H9 (cell line): ENCODE results near the gene ZNF175. TPM values are rescaled to one million over a fixed set of nuclear protein-coding genes. Genes with fewer than 3 reads are reported as not detected.

Experiments
- DNase-seq: peaks from one replicate; pipeline ENCODE4 v3.0.0-alpha.2; 2017
- H2AFZ ChIP-seq: one replicate; pipeline ENCODE4 v1.6.1; 2013; ENCODE audit warnings: mild to moderate bottlenecking, low read length, control low read depth, moderate library complexity
- H2AK5ac ChIP-seq: 2 replicates; pipeline ENCODE4 v1.6.1; 2013; ENCODE audit warnings: low read length, control low read depth, mixed read lengths; ENCODE audit not compliant: insufficient read length
- H2BK120ac ChIP-seq: one replicate; pipeline ENCODE4 v1.6.1; 2013; ENCODE audit warnings: low read depth, mild to moderate bottlenecking, low read length, control low read depth, inconsistent platforms; ENCODE audit not compliant: poor library complexity, severe bottlenecking
- H2BK12ac ChIP-seq: 2 replicates; pipeline ENCODE4 v1.6.1; 2013; ENCODE audit warnings: low read length, control low read depth, mixed read lengths, low read depth; ENCODE audit not compliant: insufficient read length
- H2BK15ac ChIP-seq: 2 replicates; pipeline ENCODE4 v1.6.1; 2013; ENCODE audit warnings: low read depth, low read length, control low read depth
- H2BK20ac ChIP-seq: one replicate; pipeline ENCODE4 v1.6.1; 2013; ENCODE audit warnings: low read depth, mild to moderate bottlenecking, low read length, control low read depth, inconsistent platforms; ENCODE audit not compliant: poor library complexity, severe bottlenecking
- H2BK5ac ChIP-seq: 2 replicates; pipeline ENCODE4 v1.6.1; 2013; ENCODE audit warnings: low read length, control low read depth, mixed read lengths; ENCODE audit not compliant: insufficient read length
- H3K14ac ChIP-seq: 2 replicates; pipeline ENCODE4 v1.6.1; 2013; ENCODE audit warnings: low read length, control low read depth; ENCODE audit not compliant: insufficient read depth
- H3K18ac ChIP-seq: 2 replicates; pipeline ENCODE4 v1.6.1; 2013; ENCODE audit warnings: low read depth, mild to moderate bottlenecking, mixed read lengths, low read length, control low read depth; ENCODE audit not compliant: insufficient read length
- H3K23ac ChIP-seq: 2 replicates; pipeline ENCODE4 v1.6.1; 2013; ENCODE audit warnings: low read length, control low read depth, mixed read lengths, low read depth; ENCODE audit not compliant: insufficient read length
- H3K23me2 ChIP-seq: 2 replicates; pipeline ENCODE4 v1.6.1; 2013; ENCODE audit warnings: low read depth, mild to moderate bottlenecking, mixed read lengths, low read length, control low read depth; ENCODE audit not compliant: insufficient read length, poor library complexity, severe bottlenecking
- H3K27ac ChIP-seq: 2 replicates; pipeline ENCODE4 v1.5.1; 2013; ENCODE audit warnings: low read length, control low read depth, mixed read lengths, low read depth; ENCODE audit not compliant: insufficient read length
- H3K27me3 ChIP-seq: 2 replicates; pipeline ENCODE4 v1.6.1; 2013; ENCODE audit warnings: low read length, control low read depth, inconsistent platforms; ENCODE audit not compliant: insufficient read depth
- H3K4ac ChIP-seq: 2 replicates; pipeline ENCODE4 v1.6.1; 2013; ENCODE audit warnings: low read depth, mild to moderate bottlenecking, control low read depth, inconsistent platforms, low read length, moderate library complexity
- H3K4me1 ChIP-seq: 2 replicates; pipeline ENCODE4 v1.6.1; 2013; ENCODE audit warnings: low read length, control low read depth, inconsistent platforms; ENCODE audit not compliant: insufficient read depth
- H3K4me2 ChIP-seq: 2 replicates; pipeline ENCODE4 v1.6.1; 2013; ENCODE audit warnings: low read length, control low read depth, mixed read lengths; ENCODE audit not compliant: insufficient read length, insufficient read depth
- H3K56ac ChIP-seq: 2 replicates; pipeline ENCODE4 v1.6.1; 2013; ENCODE audit warnings: low read depth, mild to moderate bottlenecking, mixed read lengths, low read length, control low read depth; ENCODE audit not compliant: insufficient read length
- H3K79me1 ChIP-seq: 2 replicates; pipeline ENCODE4 v1.6.1; 2013; ENCODE audit warnings: low read depth, mild to moderate bottlenecking, moderate library complexity, low read length, control low read depth, inconsistent platforms; ENCODE audit not compliant: insufficient read depth, poor library complexity, severe bottlenecking
- H3K79me2 ChIP-seq: 2 replicates; pipeline ENCODE4 v1.6.1; 2013; ENCODE audit warnings: low read length, control low read depth, inconsistent platforms; ENCODE audit not compliant: insufficient read depth
- H3K9ac ChIP-seq: 2 replicates; pipeline ENCODE4 v1.6.1; 2013; ENCODE audit warnings: low read length, control low read depth, mixed read lengths; ENCODE audit not compliant: insufficient read length; ENCODE audit errors: extremely low read depth
- H3K9me3 ChIP-seq: one replicate; pipeline ENCODE4 v1.6.1; 2013; ENCODE audit warnings: low read depth, low read length, inconsistent platforms; ENCODE audit not compliant: control insufficient read depth
- H3T11ph ChIP-seq: one replicate; pipeline ENCODE4 v1.6.1; 2013; ENCODE audit warnings: mild to moderate bottlenecking, low read length, control low read depth, inconsistent platforms
- H4K20me1 ChIP-seq: one replicate; pipeline ENCODE4 v1.6.1; 2013; ENCODE audit not compliant: control insufficient read depth, insufficient read length, insufficient read depth
- H4K5ac ChIP-seq: 2 replicates; pipeline ENCODE4 v1.6.1; 2013; ENCODE audit warnings: low read depth, mild to moderate bottlenecking, mixed read lengths, low read length, control low read depth; ENCODE audit not compliant: insufficient read length
- H4K8ac ChIP-seq: replicated peaks from 2 replicates; pipeline ENCODE4 v1.6.1; 2013; ENCODE audit warnings: low read length, control low read depth, mixed read lengths, low read depth; ENCODE audit not compliant: insufficient read length
- H4K91ac ChIP-seq: 2 replicates; pipeline ENCODE4 v1.6.1; 2013; ENCODE audit warnings: low read depth, mild to moderate bottlenecking, moderate library complexity, mixed read lengths, low read length, control low read depth; ENCODE audit not compliant: insufficient read length
- H3K27ac Mint-ChIP-seq, 3 experiments: 2 replicates in 2 of 3; 3 replicates in 1 of 3; pipeline ENCODE4 v1.8.0; 2020 to 2021; ENCODE audit warnings: mixed read lengths in 3 of 3, mild to moderate bottlenecking in 1 of 3, moderate library complexity in 1 of 3
- H3K27me3 Mint-ChIP-seq: 2 replicates; pipeline ENCODE4 v1.8.0; 2021; ENCODE audit warnings: low read depth, mild to moderate bottlenecking, moderate library complexity, mixed read lengths
- H3K36me3 Mint-ChIP-seq, 3 experiments: 2 replicates in 2 of 3; 3 replicates in 1 of 3; pipeline ENCODE4 v1.8.0; 2020 to 2021; ENCODE audit warnings: low read depth in 3 of 3, mixed read lengths in 3 of 3; ENCODE audit not compliant: insufficient read depth in 1 of 3
- H3K4me1 Mint-ChIP-seq, 2 experiments: 2 replicates each; pipeline ENCODE4 v1.8.0; 2020; ENCODE audit warnings: mixed read lengths in 2 of 2
- H3K4me3 Mint-ChIP-seq, 2 experiments: 2 replicates in 1 of 2; 3 replicates in 1 of 2; pipeline ENCODE4 v1.8.0; 2020 to 2021; ENCODE audit warnings: mild to moderate bottlenecking in 2 of 2, mixed read lengths in 2 of 2, moderate library complexity in 1 of 2
- H3K9me3 Mint-ChIP-seq, 2 experiments: 2 replicates in 1 of 2; 3 replicates in 1 of 2; pipeline ENCODE4 v1.8.0; 2020; ENCODE audit warnings: mild to moderate bottlenecking in 2 of 2, mixed read lengths in 2 of 2, moderate library complexity in 1 of 2
- WGBS: extraction: QIAGEN DNeasy Blood & Tissue Kit; methylation state at CpG from one replicate; pipeline ENCODE4 v1.1.7; 2013; ENCODE audit warnings: missing lambda C conversion rate, low lambda C conversion rate, mixed read lengths; ENCODE audit not compliant: insufficient read length; ENCODE audit errors: extremely low coverage; 5-methylcytosine and 5-hydroxymethylcytosine counted together
- total RNA-seq: library from RNA; stranded (reverse); gene quantifications from 2 replicates; pipeline ENCODE4 v1.2.1, GENCODE V29; 2021
- TF ChIP-seq, protein P1 (sequence below): fragments of 200-600 bp; sonication (generic); conservative IDR thresholded peaks from 3 replicates; pipeline ENCODE4 v1.8.0; 2021; ENCODE audit warnings: antibody characterized with exemption, mild to moderate bottlenecking

The ZNF175 gene
- total RNA-seq, 1 experiment from 2014 or later: 10.7 TPM

DNA sequence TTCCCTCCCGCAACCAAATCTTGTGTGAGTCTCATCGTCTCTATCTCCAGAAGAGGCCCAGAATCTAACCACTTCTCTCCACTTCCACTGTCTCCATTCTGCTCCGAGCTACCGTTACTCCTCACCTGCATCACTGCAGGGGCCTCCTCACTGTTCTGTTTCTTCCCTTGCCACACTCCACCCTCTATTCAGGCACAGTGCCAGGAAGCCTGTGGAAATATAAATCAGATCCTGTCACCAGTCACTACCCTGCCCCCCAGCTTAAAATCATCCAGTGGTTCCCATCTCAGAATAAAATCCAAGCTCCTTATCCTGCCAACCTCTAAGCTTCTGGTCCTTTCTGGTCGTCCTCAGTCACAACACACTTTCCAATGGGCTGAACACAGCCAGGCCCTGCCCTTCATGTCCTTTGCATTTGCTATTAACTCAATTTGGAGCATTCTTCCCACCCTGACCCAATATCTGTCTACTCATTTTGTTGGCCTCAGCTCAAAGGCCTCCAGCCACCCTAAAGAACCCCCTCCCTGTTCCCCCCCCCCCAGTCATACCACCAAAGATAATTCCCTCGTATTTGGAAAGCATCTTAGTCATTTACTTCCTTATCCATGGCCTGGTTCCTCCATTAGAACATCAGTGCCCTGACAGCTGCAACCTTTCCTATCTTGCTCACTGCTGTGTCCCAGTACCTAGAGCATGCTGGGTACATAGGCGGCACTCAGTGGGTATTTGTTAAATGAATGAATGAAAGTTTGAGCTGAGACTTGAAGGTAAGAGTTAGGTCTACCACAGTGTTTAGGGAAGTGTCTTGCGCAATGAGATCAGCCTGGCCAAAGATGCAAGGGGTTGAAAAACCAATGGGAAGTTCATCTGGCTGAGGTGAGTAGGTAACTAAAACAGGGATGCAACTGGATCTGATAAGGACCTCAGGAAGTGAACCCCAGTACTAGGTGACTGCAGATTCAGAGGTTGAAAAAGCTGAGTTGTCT is 24.4 kb downstream of the ZNF175 start:
- peaks cover 33 to 37% of the 10 kb centered on the region in 2 experiments for H3K9me3 Mint-ChIP-seq
- H3K79me2 ChIP-seq: no peaks in the 10 kb centered on the region
- H2BK20ac ChIP-seq: no peak overlapping the region
- peaks cover 11% of the 10 kb centered on the region for H3K27me3 Mint-ChIP-seq
- H3K9me3 ChIP-seq: no peaks in the 10 kb centered on the region
- no peak overlapping the region for H2AFZ ChIP-seq
- no peak overlapping the region for H2BK120ac ChIP-seq
- no peak overlapping the region for H4K8ac ChIP-seq
- H3K79me1 ChIP-seq: no peaks in the 10 kb centered on the region
- no peak overlapping the region for H3K27ac Mint-ChIP-seq
- no CpG with 5 or more reads among the region's 8 CpGs for WGBS
- H3K4ac ChIP-seq: no peak overlapping the region
- peaks cover 15% of the 10 kb centered on the region in 2 experiments for H3K4me1 Mint-ChIP-seq
- H2BK5ac ChIP-seq: no peak overlapping the region
- no peak overlapping the region for H2BK15ac ChIP-seq
- H3K36me3 Mint-ChIP-seq: peaks cover 0 to 4% (median 0%) of the 10 kb centered on the region in 3 experiments; a peak in 2 of 7 replicates
- H3K23ac ChIP-seq: no peak overlapping the region
- no peaks in the 10 kb centered on the region for H3K27me3 ChIP-seq
- no peak overlapping the region for H3T11ph ChIP-seq
- H3K23me2 ChIP-seq: peaks cover 10% of the 10 kb centered on the region
- H3K4me3 Mint-ChIP-seq: peak overlapping the region; percentile 84 to 91
- no peaks in the 10 kb centered on the region; the same call in 1 of the 2 replicates for H3K4me1 ChIP-seq
- H3K56ac ChIP-seq: no peak overlapping the region
- H3K27ac ChIP-seq: no peak overlapping the region
- no peak overlapping the region for H2AK5ac ChIP-seq
- no peak overlapping the region for H4K5ac ChIP-seq
- H3K9ac ChIP-seq: no peak overlapping the region
- peak overlapping the region; percentile 83 for H3K4me2 ChIP-seq
- no peak overlapping the region for H3K14ac ChIP-seq
- TF ChIP-seq, protein P1, sequence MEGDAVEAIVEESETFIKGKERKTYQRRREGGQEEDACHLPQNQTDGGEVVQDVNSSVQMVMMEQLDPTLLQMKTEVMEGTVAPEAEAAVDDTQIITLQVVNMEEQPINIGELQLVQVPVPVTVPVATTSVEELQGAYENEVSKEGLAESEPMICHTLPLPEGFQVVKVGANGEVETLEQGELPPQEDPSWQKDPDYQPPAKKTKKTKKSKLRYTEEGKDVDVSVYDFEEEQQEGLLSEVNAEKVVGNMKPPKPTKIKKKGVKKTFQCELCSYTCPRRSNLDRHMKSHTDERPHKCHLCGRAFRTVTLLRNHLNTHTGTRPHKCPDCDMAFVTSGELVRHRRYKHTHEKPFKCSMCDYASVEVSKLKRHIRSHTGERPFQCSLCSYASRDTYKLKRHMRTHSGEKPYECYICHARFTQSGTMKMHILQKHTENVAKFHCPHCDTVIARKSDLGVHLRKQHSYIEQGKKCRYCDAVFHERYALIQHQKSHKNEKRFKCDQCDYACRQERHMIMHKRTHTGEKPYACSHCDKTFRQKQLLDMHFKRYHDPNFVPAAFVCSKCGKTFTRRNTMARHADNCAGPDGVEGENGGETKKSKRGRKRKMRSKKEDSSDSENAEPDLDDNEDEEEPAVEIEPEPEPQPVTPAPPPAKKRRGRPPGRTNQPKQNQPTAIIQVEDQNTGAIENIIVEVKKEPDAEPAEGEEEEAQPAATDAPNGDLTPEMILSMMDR: no peak
- H4K91ac ChIP-seq: no peak overlapping the region
- H2BK12ac ChIP-seq: no peak overlapping the region
- H4K20me1 ChIP-seq: no peaks in the 10 kb centered on the region
- no peak overlapping the region for H3K18ac ChIP-seq
- no peak for DNase-seq
